ENCODE results near the gene ZNF784. TPM values are rescaled to one million over a fixed set of nuclear protein-coding genes. Genes with fewer than 3 reads are reported as not detected.

ZNF784 gene
- total RNA-seq, 1 donor from 2014 or later: 12.4 TPM

DNA sequence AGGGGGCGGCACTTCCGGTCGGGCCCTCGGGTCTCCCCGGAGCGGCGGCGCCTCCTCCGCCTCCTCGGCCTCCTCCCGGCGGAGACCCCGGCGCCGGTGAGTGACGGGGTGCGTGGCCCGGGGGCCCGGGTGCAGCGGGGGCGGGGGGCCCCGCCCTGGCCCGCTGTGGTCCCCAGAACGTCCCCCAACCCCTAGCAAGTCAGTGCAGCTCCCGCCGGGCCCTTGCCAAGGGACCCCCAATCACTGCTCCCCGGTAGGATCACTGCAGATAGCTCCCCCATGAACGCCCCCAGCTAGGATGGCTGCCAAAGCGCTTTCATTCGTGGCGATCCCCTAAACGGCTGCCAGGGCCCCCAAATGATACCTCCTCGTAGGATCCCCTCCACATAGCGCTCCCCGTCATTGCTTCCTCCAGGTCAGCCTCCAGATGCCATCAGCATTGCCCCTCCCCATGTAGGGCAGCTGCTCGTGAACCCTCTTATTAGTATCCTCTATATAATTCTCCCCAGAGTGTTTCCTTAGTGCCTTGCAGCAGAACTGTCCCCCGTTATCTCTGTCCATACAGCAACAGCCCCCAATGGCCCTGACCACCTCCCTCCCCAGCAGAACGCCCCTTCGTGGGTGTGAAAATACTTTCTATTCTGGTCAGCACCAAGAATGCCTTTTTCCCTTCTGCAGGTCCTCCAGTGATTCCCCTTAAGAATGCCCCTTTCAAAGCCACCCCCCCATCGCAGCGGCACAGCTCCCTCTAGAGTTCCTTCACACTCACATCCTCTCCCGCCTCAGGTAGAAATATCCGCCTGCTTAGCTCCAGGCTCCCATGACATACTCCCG is 18.5 kb downstream of the ZNF784 start, which contains the start of gene ZNF865:
Gene ZNF865 (plus strand): TSS at position 11 of the 834 bp plus-strand sequence. CDS start 7,972 bp downstream, outside the sequence.
- Mint-ChIP-seq H3K4me1 (peaks cover 49% of the 10 kb centered on the region), H3K4me3 (peak within 1 kb of the TSS; percentile 97), H3K27me3 (ENCODE audit: low read depth) (no peaks in the 10 kb centered on the region), H3K9me3 (no peaks in the 10 kb centered on the region), H3K27ac (ENCODE audit: unreplicated experiment) (peak within 1 kb of the TSS; percentile 92), H3K36me3 (ENCODE audit: low read depth) (peaks cover 7% of the 10 kb centered on the region)
- TF ChIP-seq, protein P1, sequence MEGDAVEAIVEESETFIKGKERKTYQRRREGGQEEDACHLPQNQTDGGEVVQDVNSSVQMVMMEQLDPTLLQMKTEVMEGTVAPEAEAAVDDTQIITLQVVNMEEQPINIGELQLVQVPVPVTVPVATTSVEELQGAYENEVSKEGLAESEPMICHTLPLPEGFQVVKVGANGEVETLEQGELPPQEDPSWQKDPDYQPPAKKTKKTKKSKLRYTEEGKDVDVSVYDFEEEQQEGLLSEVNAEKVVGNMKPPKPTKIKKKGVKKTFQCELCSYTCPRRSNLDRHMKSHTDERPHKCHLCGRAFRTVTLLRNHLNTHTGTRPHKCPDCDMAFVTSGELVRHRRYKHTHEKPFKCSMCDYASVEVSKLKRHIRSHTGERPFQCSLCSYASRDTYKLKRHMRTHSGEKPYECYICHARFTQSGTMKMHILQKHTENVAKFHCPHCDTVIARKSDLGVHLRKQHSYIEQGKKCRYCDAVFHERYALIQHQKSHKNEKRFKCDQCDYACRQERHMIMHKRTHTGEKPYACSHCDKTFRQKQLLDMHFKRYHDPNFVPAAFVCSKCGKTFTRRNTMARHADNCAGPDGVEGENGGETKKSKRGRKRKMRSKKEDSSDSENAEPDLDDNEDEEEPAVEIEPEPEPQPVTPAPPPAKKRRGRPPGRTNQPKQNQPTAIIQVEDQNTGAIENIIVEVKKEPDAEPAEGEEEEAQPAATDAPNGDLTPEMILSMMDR (conservative IDR thresholded peaks at IDR 0.05): peak; percentile 73
- DNase-seq (ENCODE audit: low read depth, low spot score): peak; percentile 64

- peak; percentile 99 for DNase-seq (ENCODE audit: low read depth, low spot score)
- Mint-ChIP-seq H3K27ac (ENCODE audit: unreplicated experiment) (peak overlapping the region; percentile 92), H3K4me1 (peaks cover 50% of the 10 kb centered on the region), H3K27me3 (ENCODE audit: low read depth) (no peaks in the 10 kb centered on the region), H3K9me3 (no peaks in the 10 kb centered on the region), H3K4me3 (peak overlapping the region; percentile 93), H3K36me3 (ENCODE audit: low read depth) (peaks cover 7% of the 10 kb centered on the region)
- TF ChIP-seq, protein P1 (conservative IDR thresholded peaks at IDR 0.05): no peak
Observed at GRCh38 chr19:55605207-55605636, 19.1 kb downstream of the ZNF784 start.

- H3K9me3 Mint-ChIP-seq: peaks cover 2% of the 10 kb centered on the region
- TF ChIP-seq, protein P1 (conservative IDR thresholded peaks at IDR 0.05): no peak
- no peak for DNase-seq (ENCODE audit: low read depth, low spot score)
- H3K4me1 Mint-ChIP-seq: peaks cover 48% of the 10 kb centered on the region
- peaks cover 2% of the 10 kb centered on the region for H3K36me3 Mint-ChIP-seq (ENCODE audit: low read depth)
- H3K27me3 Mint-ChIP-seq (ENCODE audit: low read depth): no peaks in the 10 kb centered on the region
- H3K27ac Mint-ChIP-seq (ENCODE audit: unreplicated experiment): no peak overlapping the region
- peak overlapping the region; percentile 69 for H3K4me3 Mint-ChIP-seq
Observed at GRCh38 chr19:55603581-55604292, 20.6 kb downstream of the ZNF784 start.

DNA sequence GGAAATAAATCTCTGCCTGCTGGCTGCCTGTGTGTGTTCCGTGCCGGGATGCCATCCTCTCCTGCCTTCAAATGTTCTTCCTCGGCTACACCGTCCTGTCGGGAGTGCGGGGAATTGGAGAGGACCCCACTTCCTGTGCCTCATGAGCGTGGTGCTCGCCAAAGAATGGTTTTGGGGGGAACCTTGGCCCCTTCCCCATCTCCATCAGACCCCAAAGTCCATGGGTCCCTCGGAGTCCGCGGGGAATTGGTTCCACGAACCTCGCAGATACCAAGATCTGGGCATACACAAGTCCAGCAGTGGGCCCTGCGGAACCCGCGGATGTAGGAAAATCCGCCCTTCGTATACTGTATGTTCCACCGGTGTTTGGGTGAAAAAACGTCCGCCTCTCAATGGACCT is 21.3 kb downstream of the ZNF784 start:
- peak overlapping the region; percentile 69 for H3K4me3 Mint-ChIP-seq
- H3K4me1 Mint-ChIP-seq: peaks cover 48% of the 10 kb centered on the region
- peaks cover 5% of the 10 kb centered on the region for H3K36me3 Mint-ChIP-seq (ENCODE audit: low read depth)
- H3K27me3 Mint-ChIP-seq (ENCODE audit: low read depth): no peaks in the 10 kb centered on the region
- TF ChIP-seq, protein P1 (conservative IDR thresholded peaks at IDR 0.05): no peak
- no peak for DNase-seq (ENCODE audit: low read depth, low spot score)
- H3K27ac Mint-ChIP-seq (ENCODE audit: unreplicated experiment): no peak overlapping the region
- H3K9me3 Mint-ChIP-seq: peaks cover 5% of the 10 kb centered on the region

DNA sequence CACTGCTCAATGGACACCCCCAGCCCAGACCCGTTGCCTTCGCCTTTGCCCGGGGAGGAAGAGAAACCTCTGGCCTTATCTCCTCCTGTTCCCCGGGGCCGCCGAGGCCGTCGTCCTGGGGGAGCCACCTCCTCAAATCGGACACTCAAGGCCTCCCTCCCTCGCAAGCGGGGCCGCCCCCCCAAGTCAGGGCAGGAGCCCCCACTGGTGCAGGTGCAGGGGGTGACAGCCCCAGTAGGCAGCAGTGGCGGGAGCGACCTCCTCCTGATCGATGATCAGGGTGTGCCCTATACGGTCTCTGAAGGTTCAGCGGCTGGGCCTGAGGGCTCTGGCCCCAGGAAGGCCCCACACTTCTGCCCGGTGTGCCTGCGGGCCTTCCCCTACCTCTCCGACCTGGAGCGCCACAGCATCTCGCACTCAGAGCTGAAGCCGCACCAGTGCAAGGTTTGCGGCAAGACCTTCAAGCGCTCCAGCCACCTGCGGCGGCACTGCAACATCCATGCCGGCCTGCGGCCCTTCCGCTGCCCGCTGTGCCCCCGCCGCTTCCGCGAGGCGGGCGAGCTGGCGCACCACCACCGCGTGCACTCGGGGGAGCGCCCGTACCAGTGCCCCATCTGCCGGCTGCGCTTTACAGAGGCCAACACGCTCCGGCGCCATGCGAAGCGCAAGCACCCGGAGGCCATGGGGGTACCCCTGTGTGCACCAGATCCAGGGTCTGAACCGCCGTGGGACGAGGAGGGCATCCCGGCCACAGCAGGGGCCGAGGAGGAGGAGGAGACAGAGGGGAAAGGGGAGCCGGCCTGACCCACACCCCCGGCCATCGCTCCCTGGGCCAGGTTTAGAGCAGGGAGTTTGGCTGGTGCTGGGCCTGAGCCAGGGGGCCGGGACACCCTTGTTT is 22.0 kb downstream of the ZNF784 start:
- H3K4me3 Mint-ChIP-seq: peak overlapping the region; percentile 88
- TF ChIP-seq, protein P1 (conservative IDR thresholded peaks at IDR 0.05): no peak
- peaks cover 5% of the 10 kb centered on the region for H3K36me3 Mint-ChIP-seq (ENCODE audit: low read depth)
- DNase-seq (ENCODE audit: low read depth, low spot score): no peak
- H3K27me3 Mint-ChIP-seq (ENCODE audit: low read depth): no peaks in the 10 kb centered on the region
- H3K4me1 Mint-ChIP-seq: peaks cover 42% of the 10 kb centered on the region
- peaks cover 5% of the 10 kb centered on the region for H3K9me3 Mint-ChIP-seq
- no peak overlapping the region for H3K27ac Mint-ChIP-seq (ENCODE audit: unreplicated experiment)
